Left lung (tissue), 10 donors: ENCODE results near the gene MPHOSPH8. TPM values are rescaled to one million over a fixed set of nuclear protein-coding genes. Genes with fewer than 3 reads are reported as not detected.
"Not testable (repeated sequence)": the region's sequence is repeated elsewhere in the genome, so short reads cannot be mapped to it uniquely, and the experiment has no call there.

Experiments used
- ATAC-seq: fragments of 200-7000 bp; cut with Tn5 transposase; one replicate; pipeline ENCODE4 v1.9.1; 2020; ENCODE audit warnings: moderate library complexity
- DNase-seq, 4 donors: peaks; one replicate each; pipeline ENCODE4 v3.0.0-alpha.2; 2013 to 2020
- H3K27ac ChIP-seq, 2 donors: fragments of 200-600 bp; sonication (generic) in 1 of 2; one replicate each; pipeline versions ENCODE4 v1.5.0 to v1.8.0; 2020 to 2021
- H3K27me3 ChIP-seq, 2 donors: fragments of 200-600 bp; sonication (generic) in 1 of 2; one replicate each; pipeline versions ENCODE4 v1.5.0 to v1.8.0; 2020 to 2021
- H3K36me3 ChIP-seq, 2 donors: fragments of 200-600 bp; sonication (generic) in 1 of 2; one replicate each; pipeline versions ENCODE4 v1.5.0 to v1.8.0; 2020 to 2021
- H3K4me1 ChIP-seq, 2 donors: fragments of 200-600 bp; one replicate each; pipeline ENCODE4 v1.8.0; 2021
- H3K4me3 ChIP-seq, 2 donors: fragments of 200-600 bp; sonication (generic) in 1 of 2; one replicate each; pipeline versions ENCODE4 v1.5.0 to v1.8.0; 2020 to 2021; ENCODE audit warnings: mild to moderate bottlenecking in 1 of 2
- H3K9me3 ChIP-seq, 2 donors: fragments of 200-600 bp; sonication (generic) in 1 of 2; one replicate each; pipeline versions ENCODE4 v1.5.0 to v1.8.0; 2020 to 2021
- CTCF ChIP-seq, 2 donors: fragments of 200-600 bp; sonication (generic) in 1 of 2; IDR thresholded peaks; one replicate each; pipeline versions ENCODE4 v1.5.0 to v1.8.0; 2021; ENCODE audit warnings: antibody characterized with exemption in 2 of 2
- intact Hi-C, 2 donors: fragments of 100-400 bp; cut with DNase I; formaldehyde crosslinking; loops; one replicate each; pipeline versions ENCODE4 v1.11.2 to v1.14.2; 2022
- polyA plus RNA-seq, 6 donors: library from polyadenylated mRNA; unstranded; fragments of 120-200 nt; gene quantifications; one replicate each; pipeline ENCODE4 v1.2.1, GENCODE V29; 2013; ENCODE audit not compliant: insufficient read length in 6 of 6
- total RNA-seq, 2 donors: library from RNA; stranded (reverse); fragmentation: NEBNext Ultra II Directional; extraction: Animal tissue kit (Norgen Biotek cat#: 25700); gene quantifications; one replicate each; pipeline ENCODE4 v1.2.1, GENCODE V29; 2021
- donor health status: DM: no; HTN: yes; CAD: no.
- donor health status: DM: no; HTN: no; CAD: no.

Gene MPHOSPH8
- total and polyA plus RNA-seq, 8 donors: 30.9 to 84.8 (median 72.3) TPM

- H3K27me3 ChIP-seq: no peaks in the 10 kb centered on the region
- H3K27ac ChIP-seq: no peak overlapping the region
- no peak for DNase-seq
- TF ChIP-seq CTCF (IDR thresholded peaks at IDR 0.05): no peak
- intact Hi-C loops: no loop called here
- no peaks in the 10 kb centered on the region for H3K9me3 ChIP-seq
- H3K36me3 ChIP-seq: peaks cover 0 to 67% of the 10 kb centered on the region in 2 donors
- ATAC-seq: no peak
- no peak overlapping the region for H3K4me3 ChIP-seq
- H3K4me1 ChIP-seq: no peaks in the 10 kb centered on the region
These were observed 42.7 kb downstream of the MPHOSPH8 start for GRCh38 chr13:19676168-19676567.

DNA sequence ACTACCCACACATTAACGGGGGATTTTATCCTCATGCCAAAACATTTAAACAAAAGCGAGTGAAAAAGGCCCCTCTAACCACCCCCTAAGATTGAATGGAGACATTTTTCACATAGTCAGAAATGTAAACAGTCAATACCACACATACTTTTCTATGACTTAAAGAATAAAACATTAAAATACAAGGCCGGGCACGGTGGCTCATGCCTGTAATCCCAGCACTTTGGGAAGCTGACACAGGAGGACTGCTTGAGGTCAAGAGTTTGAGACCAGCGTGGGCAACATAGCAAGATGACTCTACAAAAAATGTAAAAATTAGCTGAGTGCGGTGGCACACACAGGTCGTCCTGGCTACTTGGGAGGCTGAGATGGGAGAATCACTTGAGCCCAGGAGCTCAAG is 47.3 kb downstream of the MPHOSPH8 start:
- no peak for ATAC-seq
- Histone ChIP-seq H3K36me3 (peaks cover 0 to 22% of the 10 kb centered on the region in 2 donors), H3K4me3 (no peak overlapping the region)

GRCh38 chr13:19681517-19681916 is 48.1 kb downstream of the MPHOSPH8 start:
- peaks cover 0 to 15% of the 10 kb centered on the region in 2 donors for H3K36me3 ChIP-seq
- H3K27ac ChIP-seq: no peak overlapping the region
- intact Hi-C loops: no loop called here
- no peak for DNase-seq
- no peak overlapping the region for H3K4me3 ChIP-seq
- TF ChIP-seq CTCF (IDR thresholded peaks at IDR 0.05): no peak
- no peak for ATAC-seq
- no peaks in the 10 kb centered on the region for H3K4me1 ChIP-seq
- no peaks in the 10 kb centered on the region for H3K27me3 ChIP-seq
- H3K9me3 ChIP-seq: no peaks in the 10 kb centered on the region

More for the DNA sequence above, 47.3 kb downstream of the MPHOSPH8 start:
- intact Hi-C loops: no loop called here
- no peaks in the 10 kb centered on the region for H3K9me3 ChIP-seq
- H3K27ac ChIP-seq: no peak overlapping the region
- no peak for TF ChIP-seq CTCF (IDR thresholded peaks at IDR 0.05)
- no peaks in the 10 kb centered on the region for H3K27me3 ChIP-seq
- DNase-seq: no peak
- H3K4me1 ChIP-seq: no peaks in the 10 kb centered on the region

DNA sequence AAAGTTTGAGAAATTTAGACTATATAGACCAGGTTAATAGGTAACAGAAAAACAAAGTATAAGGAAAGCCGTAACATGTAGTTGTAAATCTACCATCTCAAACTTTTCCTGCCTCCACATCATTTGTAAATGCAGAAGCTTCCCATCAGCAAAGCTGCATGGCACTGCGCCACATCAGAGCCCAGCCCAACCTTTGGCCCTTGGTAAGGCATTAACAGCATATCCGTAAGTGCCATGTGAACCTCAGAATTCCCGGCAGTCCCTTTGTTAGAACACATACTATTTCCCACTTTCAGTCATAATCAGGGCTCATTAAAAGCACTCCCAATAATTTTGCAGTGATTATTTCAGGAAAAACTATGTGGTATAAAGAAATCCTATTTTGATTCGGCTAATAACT is 51.6 kb downstream of the MPHOSPH8 start:
- H3K36me3 ChIP-seq: peaks cover 0 to 3% of the 10 kb centered on the region in 2 donors
- H3K4me1 ChIP-seq: no peaks in the 10 kb centered on the region
- no peaks in the 10 kb centered on the region for H3K27me3 ChIP-seq
- no peaks in the 10 kb centered on the region for H3K9me3 ChIP-seq
- DNase-seq (peak in 1 of 4 donors; percentile 5), ATAC-seq (no peak)
- no peak overlapping the region for H3K4me3 ChIP-seq
- no peak for TF ChIP-seq CTCF (IDR thresholded peaks at IDR 0.05)
- intact Hi-C loops: no loop called here
- H3K27ac ChIP-seq: no peak overlapping the region

DNA sequence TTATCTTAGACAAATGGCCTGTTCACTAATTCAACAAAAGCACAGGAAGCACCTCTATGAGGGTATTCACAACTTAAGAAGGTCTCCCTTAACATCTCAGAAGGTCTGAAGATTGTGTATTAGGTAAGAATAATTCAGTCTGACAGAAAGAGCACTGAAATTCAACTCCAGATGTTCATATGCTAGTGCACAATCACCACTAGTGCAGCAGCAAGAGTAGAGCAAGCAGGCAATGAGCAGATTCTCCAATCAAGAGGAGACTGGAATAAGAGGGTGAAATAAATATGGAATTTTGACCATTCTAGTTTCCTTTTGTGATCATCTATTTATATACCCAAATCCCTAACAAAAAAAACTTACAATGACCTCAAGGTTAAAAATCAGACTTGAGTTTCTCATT is 52.0 kb downstream of the MPHOSPH8 start:
- TF ChIP-seq CTCF (IDR thresholded peaks at IDR 0.05): no peak
- Histone ChIP-seq H3K4me1 (no peaks in the 10 kb centered on the region), H3K27ac (no peak overlapping the region), H3K9me3 (no peaks in the 10 kb centered on the region), H3K27me3 (no peaks in the 10 kb centered on the region), H3K4me3 (no peak overlapping the region), H3K36me3 (peaks cover 0 to 3% of the 10 kb centered on the region in 2 donors)
- DNase-seq (no peak), ATAC-seq (no peak)
- intact Hi-C loops: no loop called here

DNA sequence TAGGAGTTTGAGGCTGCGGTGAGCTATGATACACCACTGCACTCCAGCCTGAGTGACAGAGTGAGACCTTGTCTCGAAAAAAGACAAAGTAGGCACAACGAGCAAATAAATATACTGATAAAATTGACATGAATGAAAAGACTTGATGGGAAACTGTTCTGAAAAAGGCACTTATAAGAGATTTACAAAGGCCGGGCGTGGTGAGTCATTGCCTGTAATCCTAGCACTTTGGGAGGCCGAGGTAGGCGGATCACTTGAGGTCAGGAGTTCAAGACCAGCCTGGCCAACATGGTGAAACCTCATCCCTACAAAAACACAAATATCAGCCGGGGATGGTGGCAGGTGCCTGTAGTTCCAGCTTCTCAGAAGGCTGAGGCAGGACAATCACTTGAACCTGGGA is 58.0 kb downstream of the MPHOSPH8 start:
- H3K27me3 ChIP-seq, H3K4me3 ChIP-seq, ATAC-seq, H3K4me1 ChIP-seq, H3K27ac ChIP-seq, intact Hi-C loops, H3K9me3 ChIP-seq, DNase-seq: not testable (repeated sequence)
- H3K36me3 ChIP-seq: peaks cover 0 to 13% of the 10 kb centered on the region in 2 donors
